ENCODE measurements around the gene ARF1. TPM values are rescaled to one million over a fixed set of nuclear protein-coding genes. Genes with fewer than 3 reads are reported as not detected.

ARF1 gene
- total and polyA plus RNA-seq, 2 of the 13 experiments (the other 11 are each of a cell fraction or from before 2014, with no cell fraction given), result 186 to 327 TPM

DNA sequence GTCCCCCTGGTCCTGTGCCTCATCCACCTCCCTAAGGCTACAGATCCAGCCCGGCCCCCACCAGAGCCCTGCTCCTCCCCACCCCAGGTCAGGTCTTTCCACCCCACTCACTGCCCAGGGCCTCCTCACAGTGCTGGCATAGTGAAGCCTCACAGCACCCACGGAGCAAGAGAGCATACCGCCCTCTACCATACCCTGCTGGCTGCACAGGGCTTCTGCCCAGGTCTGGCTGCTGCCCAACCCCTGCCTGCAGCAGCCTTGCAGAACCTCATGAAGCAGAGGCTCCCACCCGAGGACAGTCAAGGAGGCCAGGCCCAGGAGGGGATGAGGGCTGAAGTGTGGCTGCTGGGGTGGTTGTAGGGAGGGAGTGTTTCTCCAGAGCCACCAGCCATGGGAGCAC is 19.7 kb upstream of the ARF1 start (continued):
- TF ChIP-seq ZNF629 (CRISPR knock-in tag; conservative IDR thresholded peaks at IDR 0.05), result no peak
- no peak for TF ChIP-seq SNRNP70 (IDR thresholded peaks at IDR 0.05; ENCODE audit: low read depth, low read length)
- no peak for TF ChIP-seq ZFP82 (CRISPR knock-in tag; IDR thresholded peaks at IDR 0.05; ENCODE audit: borderline replicate concordance)
- TF ChIP-seq IKZF1 (IDR thresholded peaks at IDR 0.05), result no peak
- TF ChIP-seq ZNF780A (CRISPR knock-in tag; IDR thresholded peaks at IDR 0.05), result no peak
- no peak for TF ChIP-seq ATRX (CRISPR knock-in tag; IDR thresholded peaks at IDR 0.05; ENCODE audit: borderline replicate concordance)

DNA sequence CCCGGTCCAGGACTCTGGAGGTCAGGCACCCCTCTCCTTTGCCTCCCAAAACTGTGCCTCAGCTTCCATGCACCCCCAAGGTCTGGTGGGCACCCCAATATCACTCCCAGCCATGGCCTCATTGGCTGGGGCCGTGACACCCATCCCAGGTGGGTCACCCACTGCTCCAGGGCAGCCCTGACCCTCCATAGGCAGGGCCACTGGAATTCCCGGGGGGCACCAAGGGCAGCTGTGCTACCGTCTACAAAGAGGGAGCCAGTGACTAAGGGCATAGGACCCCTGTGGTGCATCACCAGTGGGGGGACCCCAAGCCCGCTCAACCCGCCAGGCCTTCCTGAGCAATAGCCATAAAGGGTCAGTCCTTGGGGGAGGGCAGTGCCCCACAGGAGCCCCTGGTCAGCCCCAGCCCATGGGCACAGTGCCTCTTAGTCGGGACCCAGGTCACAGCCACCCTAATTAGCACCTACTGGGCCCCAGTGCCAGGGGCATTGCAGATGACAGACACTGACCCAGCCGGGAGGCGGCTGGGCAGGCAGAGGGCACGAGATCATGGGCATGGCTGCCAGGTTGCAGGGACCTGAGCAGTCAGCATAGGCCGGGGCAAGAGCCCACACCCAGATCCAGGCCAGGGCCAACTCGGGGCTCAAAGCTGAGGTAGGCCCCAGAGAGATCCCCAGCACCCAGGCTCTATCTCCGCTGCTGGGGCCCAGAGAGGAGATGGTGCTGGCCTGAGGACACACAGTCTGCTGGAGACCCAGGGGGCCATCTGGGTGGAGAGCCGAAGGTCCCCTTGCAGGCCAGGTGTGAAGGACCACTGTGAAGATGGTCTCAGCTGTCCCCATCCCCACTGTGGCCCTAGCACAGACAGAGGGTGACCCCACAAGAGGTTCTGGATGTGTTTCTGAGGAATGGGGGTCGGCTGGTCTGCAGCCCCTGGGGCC is 19.0 kb upstream of the ARF1 start:
- H3K27me3 ChIP-seq (ENCODE audit: control insufficient read depth in 1 of 2, insufficient read depth in 2 of 2, low read length in 2 of 2), result peaks cover 8 to 45% of the 10 kb centered on the region in 2 experiments; a peak in 4 of 5 replicates
- DNase-seq (ENCODE audit: low spot score), result no peak
- no TSS peak for BruUV-seq (replicated peaks)
- H3K4me1 ChIP-seq (ENCODE audit: insufficient read depth, low read length), result no peaks in the 10 kb centered on the region
- no peaks in the 10 kb centered on the region for H3K79me2 ChIP-seq (ENCODE audit: insufficient read depth, low read length)
- no peak overlapping the region for H3K4me3 ChIP-seq (replicated peaks in 1 of 3; ENCODE audit: insufficient read depth in 1 of 3, low read depth in 2 of 3, low read length in 3 of 3)
- FAIRE-seq, result no peak
- H2AFZ ChIP-seq (ENCODE audit: low read length), result no peak overlapping the region
- CTCF ChIA-PET (ENCODE audit: low intra/inter-chr PET ratio, low total read pairs), result no interaction called here
- no peak overlapping the region for H3K4me2 ChIP-seq (ENCODE audit: low read depth, low read length)
- no peaks in the 10 kb centered on the region for H3K36me3 ChIP-seq (replicated peaks in 1 of 2; ENCODE audit: control insufficient read depth in 1 of 2, insufficient read depth in 2 of 2, low read length in 2 of 2)
- no peaks in the 10 kb centered on the region for H3K9me3 ChIP-seq (ENCODE audit: low read length)
- no peak for ATAC-seq
- POLR2A ChIA-PET, result no interaction called here
- in situ Hi-C loops (cut with HindIII; ENCODE audit: extremely low pct_ligation_motif_present, low pct_unique_long_range_greater_than_20kb), result no loop called here
- WGBS (ENCODE audit: low lambda C conversion rate), result 0% methylated on average over 1 of the region's 15 CpGs
- no peak overlapping the region for H3K9ac ChIP-seq (ENCODE audit: insufficient read depth, low read depth, low read length)
- intact Hi-C loops (cut with micrococcal nuclease; ENCODE audit: unreplicated experiment), result no loop called here
- no peak overlapping the region for H3K27ac ChIP-seq (ENCODE audit: extremely low read length, insufficient read depth, low read length)
- H4K20me1 ChIP-seq (ENCODE audit: insufficient read depth, low read length), result no peaks in the 10 kb centered on the region
- TF ChIP-seq RAD21 (CRISPR knock-in tag; IDR thresholded peaks at IDR 0.05) (no peak), ZFP41 (CRISPR knock-in tag; IDR thresholded peaks at IDR 0.05; ENCODE audit: borderline replicate concordance) (no peak), ZFP36L2 (CRISPR knock-in tag; IDR thresholded peaks at IDR 0.05) (no peak), ZNF567 (CRISPR knock-in tag; IDR thresholded peaks at IDR 0.05; ENCODE audit: borderline replicate concordance) (no peak), NFYB (CRISPR knock-in tag; IDR thresholded peaks at IDR 0.05) (no peak), TCF7 (IDR thresholded peaks at IDR 0.05; ENCODE audit: low read depth) (no peak), NR1H2 (CRISPR knock-in tag; IDR thresholded peaks at IDR 0.05; ENCODE audit: borderline replicate concordance, low read depth) (no peak), RELA (CRISPR knock-in tag; IDR thresholded peaks at IDR 0.05) (no peak), ZNF263 (CRISPR knock-in tag; IDR thresholded peaks at IDR 0.05) (no peak), ZSCAN29 (CRISPR knock-in tag; conservative IDR thresholded peaks at IDR 0.05) (no peak), HDAC1 (CRISPR knock-in tag; IDR thresholded peaks at IDR 0.05) (no peak)
- TF ChIP-seq, protein P1, sequence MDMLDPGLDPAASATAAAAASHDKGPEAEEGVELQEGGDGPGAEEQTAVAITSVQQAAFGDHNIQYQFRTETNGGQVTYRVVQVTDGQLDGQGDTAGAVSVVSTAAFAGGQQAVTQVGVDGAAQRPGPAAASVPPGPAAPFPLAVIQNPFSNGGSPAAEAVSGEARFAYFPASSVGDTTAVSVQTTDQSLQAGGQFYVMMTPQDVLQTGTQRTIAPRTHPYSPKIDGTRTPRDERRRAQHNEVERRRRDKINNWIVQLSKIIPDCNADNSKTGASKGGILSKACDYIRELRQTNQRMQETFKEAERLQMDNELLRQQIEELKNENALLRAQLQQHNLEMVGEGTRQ (IDR thresholded peaks at IDR 0.05; ENCODE audit: low read depth, low read length), result no peak
- TF ChIP-seq, protein P1 (CRISPR knock-in tag; IDR thresholded peaks at IDR 0.05; ENCODE audit: borderline replicate concordance), result no peak
